ENCODE results near the gene PLXNA3.

PLXNA3 gene

DNA sequence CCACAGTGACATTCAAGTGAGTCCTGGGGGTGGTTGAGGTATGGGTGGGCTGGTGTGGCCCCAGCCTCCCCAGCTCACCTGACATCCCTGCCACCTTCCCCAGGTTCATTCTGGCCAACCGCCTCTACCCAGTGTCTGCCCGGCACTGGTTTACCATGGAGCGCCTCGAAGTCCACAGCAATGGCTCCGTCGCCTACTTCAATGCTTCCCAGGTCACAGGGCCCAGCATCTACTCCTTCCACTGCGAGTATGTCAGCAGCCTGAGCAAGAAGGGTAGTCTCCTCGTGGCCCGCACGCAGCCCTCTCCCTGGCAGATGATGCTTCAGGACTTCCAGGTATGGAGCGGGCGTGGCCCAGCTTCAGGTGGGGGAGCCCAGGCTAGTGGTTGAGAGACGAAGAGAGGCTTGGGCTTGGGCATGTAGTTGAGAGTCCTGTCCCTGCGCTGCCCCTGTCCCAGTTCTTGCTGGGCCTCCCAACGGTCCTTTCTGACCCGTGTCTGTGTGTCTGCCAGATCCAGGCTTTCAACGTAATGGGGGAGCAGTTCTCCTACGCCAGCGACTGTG, 22.8 kb upstream of the PLXNA3 start:
- DNase-seq (ENCODE audit: low read depth), result no peak

DNA sequence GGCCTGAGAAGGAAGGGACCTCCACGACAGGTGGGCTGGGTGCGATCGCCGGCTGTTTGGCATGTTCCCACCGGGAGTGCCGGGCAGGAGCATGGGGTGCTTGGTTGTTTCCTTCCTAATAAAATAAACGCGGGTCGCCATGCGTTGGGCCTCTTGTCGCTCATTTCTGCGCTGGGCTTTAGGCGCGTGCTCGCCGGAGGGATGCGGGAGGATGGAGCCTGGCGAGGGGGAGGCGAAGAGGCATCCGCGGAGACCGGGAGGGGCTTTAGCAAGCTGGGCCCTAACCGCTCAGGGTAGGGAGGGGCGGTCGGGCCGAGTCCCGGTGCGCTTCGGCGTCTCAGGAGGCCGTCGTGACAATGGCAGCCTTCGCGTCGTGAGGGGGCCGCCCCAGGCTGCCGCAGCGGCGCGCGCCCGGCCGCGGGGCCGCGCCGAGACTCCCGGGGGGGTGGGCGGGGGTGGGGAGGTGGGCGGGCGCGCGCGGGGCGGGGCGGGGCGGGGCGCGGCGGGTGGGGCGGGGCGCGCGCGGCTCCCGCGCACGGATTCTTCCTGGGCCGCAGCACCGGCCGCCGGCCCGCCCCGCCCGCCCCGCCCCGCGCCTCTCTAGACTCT, 21.6 kb upstream of the PLXNA3 start:
- peak; percentile 43 for DNase-seq (ENCODE audit: low read depth)

GRCh38 chrX:154436983-154437752, 20.9 kb upstream of the PLXNA3 start, which contains the start of gene GDI1:
TSS of gene GDI1 (plus strand) at chrX:154437154. CDS start at chrX:154437255, 101 bp downstream.
- no peak for DNase-seq (ENCODE audit: low read depth)

DNA sequence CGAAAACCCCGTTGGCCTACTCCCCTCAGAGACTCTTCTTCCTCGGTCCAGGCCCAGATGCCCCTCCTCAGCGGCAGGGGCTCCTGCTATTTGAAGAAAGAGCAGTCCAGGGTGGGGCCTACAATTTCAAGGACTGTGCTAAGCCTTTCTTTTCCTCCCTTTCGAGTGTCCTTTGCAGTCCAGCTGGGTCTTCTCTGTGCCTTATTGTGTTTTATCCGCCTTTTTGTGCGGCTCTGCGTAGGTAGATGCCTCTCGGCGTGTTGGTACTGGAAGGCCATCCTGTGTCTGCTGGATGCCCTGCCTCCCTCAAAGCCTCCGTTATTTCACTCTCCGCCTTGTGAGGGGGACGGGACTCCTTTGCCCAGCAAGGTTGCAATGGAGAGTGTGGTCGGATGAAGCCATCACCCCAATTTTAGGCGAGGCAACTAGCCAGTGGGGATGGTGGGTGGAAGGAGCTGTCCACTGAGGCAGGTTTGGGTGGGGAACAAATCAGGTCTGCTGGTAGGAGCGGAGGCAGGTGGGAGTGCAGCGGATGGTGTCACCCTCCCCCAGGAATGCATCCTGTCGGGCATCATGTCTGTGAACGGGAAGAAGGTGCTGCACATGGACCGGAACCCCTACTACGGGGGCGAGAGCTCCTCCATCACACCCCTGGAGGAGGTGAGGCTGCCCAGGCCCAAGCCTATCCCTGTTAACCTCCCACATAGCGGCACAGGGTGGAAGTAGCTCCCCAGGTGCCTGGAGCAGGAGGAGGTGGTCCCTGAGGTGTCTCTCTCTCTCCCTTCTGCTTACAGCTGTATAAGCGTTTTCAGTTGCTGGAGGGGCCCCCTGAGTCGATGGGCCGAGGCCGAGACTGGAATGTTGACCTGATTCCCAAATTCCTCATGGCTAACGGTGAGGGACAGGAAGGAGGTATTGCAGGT, 19.8 kb upstream of the PLXNA3 start:
- DNase-seq (ENCODE audit: low read depth), result no peak

DNA sequence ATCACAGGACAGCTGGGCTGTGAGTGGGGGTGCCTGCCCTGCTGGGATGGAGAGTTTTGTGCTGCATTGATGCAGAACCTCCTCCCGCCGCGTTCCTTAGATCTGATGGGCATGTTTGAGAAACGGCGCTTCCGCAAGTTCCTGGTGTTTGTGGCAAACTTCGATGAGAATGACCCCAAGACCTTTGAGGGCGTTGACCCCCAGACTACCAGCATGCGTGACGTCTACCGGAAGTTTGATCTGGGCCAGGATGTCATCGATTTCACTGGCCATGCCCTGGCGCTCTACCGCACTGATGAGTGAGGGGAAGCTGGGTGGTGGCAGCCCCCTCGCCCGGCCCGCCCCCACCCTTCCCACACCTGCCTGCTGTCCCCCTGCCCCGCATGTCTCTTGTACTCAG, 18.2 kb upstream of the PLXNA3 start:
- DNase-seq (ENCODE audit: low read depth), result no peak

DNA sequence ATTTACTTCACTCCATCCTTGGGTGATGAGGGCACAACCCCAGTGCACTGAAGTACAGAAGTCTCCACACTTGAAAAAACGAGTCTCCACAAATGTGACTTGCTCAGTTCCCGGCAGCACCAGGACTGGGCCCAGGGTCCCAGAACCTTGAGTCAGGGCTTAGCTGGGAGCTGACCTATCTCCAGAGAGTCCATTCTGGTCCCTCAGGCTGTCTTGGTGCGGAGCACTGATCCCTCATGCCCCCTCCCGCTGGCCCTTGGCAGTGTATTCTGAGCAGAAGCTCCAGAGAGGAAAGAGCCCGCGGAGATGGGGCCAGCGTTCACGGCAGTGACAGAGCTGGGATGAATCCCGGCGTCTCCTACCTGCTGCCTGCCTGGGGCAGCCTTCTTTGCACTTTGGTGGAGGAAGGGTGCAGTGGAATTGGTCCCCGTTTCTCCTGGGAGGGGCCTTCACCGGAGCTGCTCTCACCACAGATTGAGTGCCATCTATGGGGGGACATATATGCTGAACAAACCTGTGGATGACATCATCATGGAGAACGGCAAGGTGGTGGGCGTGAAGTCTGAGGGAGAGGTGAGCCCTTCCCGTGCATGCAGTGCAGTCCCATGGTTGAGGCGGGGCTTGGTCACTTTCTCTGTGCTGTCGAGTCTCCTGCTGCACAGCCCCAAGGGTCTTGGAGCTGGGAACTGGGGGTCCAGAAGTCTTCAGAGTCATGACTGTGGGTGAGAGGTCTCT, 17.3 kb upstream of the PLXNA3 start:
- DNase-seq (ENCODE audit: low read depth), result no peak

- DNase-seq (ENCODE audit: low read depth), result no peak
Observed at GRCh38 chrX:154441564-154441963, 16.5 kb upstream of the PLXNA3 start.

GRCh38 chrX:154441984-154442707, 15.9 kb upstream of the PLXNA3 start:
- no peak for DNase-seq (ENCODE audit: low read depth)

- DNase-seq (ENCODE audit: low read depth), result no peak
Observed at GRCh38 chrX:154443479-154443910, 14.6 kb upstream of the PLXNA3 start.

GRCh38 chrX:154443992-154444754, 13.9 kb upstream of the PLXNA3 start, which contains the start of gene FAM50A:
TSS of gene FAM50A (plus strand) at chrX:154444141. CDS start at chrX:154444236, 95 bp downstream.
- DNase-seq (ENCODE audit: low read depth), result peak; percentile 52

- DNase-seq (ENCODE audit: low read depth), result no peak
Observed at GRCh38 chrX:154444755-154445246, 13.3 kb upstream of the PLXNA3 start.

- DNase-seq (ENCODE audit: low read depth), result no peak
Observed at GRCh38 chrX:154445776-154446175, 12.3 kb upstream of the PLXNA3 start.

DNA sequence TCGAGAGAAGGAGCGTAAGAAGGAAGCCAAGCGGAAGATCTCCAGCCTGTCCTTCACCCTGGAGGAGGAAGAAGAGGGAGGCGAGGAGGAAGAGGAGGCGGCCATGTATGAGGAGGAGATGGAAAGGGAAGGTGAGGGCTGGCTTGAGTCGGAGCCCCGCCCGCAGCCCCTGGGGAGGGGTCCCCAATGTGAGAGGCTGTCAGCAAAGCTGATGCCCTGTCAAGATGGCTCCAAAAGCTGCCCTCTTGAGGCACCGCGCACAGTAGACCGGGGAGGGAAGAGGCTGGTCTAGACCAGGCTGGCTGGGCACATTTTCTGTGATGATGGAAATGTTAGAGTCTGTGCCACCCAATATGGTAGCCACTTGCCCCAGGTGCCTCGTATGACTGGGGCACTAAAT, 11.7 kb upstream of the PLXNA3 start:
- no peak for DNase-seq (ENCODE audit: low read depth)

GRCh38 chrX:154448484-154448883, 9.6 kb upstream of the PLXNA3 start:
- no peak for DNase-seq (ENCODE audit: low read depth)

GRCh38 chrX:154449618-154450017, 8.5 kb upstream of the PLXNA3 start:
- DNase-seq (ENCODE audit: low read depth), result no peak

GRCh38 chrX:154450312-154450711, 7.8 kb upstream of the PLXNA3 start:
- DNase-seq (ENCODE audit: low read depth), result no peak

GRCh38 chrX:154452823-154453222, 5.3 kb upstream of the PLXNA3 start:
- DNase-seq (ENCODE audit: low read depth), result no peak

GRCh38 chrX:154457491-154458115, 478 bp upstream of the PLXNA3 start:
- DNase-seq (ENCODE audit: low read depth), result peak; percentile 31
